ENCODE measurements around the gene TIGD3. TPM values are rescaled to one million over a fixed set of nuclear protein-coding genes. Genes with fewer than 3 reads are reported as not detected.
"Not testable (repeated sequence)": the region's sequence is repeated elsewhere in the genome, so short reads cannot be mapped to it uniquely, and the experiment has no call there.

Gene TIGD3
- total RNA-seq, 2 experiments from 2014 or later: 0.58 to 1.1 TPM

DNA sequence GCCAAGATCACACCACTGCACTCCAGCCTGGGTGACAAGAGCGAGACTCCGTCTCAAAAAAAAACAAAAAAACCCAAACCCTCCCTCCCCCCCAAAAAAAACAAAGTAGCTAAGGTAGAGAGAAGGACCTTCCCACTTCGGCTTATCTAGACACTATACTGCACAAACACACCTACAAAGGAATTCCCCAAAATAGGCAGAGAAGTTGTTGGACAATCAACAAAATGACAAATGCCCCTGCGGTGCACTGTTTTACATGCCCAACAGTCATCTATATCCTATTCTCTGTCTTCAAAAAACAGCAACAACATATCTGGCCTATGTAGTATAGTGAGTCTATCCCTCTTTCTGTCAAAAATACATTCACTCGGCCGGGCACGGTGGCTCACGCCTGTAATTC, 27.5 kb upstream of the TIGD3 start:
- Mint-ChIP-seq H3K27ac (no peak overlapping the region), H3K27me3 (peaks cover 2% of the 10 kb centered on the region), H3K36me3 (ENCODE audit: low read depth) (no peaks in the 10 kb centered on the region), H3K4me3 (no peak overlapping the region), H3K4me1 (peaks cover 7% of the 10 kb centered on the region), H3K9me3 (ENCODE audit: low read depth) (no peaks in the 10 kb centered on the region)
- CTCF ChIA-PET: interaction anchor here (0.6 to 5.7 kb wide), 8 partner anchors 11 to 372 kb away, joined by 3 to 86 read pairs (median 4); partner anchors contain the start of genes CDC42EP2 and SIPA1
- DNase-seq: no peak
- POLR2A ChIA-PET: interaction anchor here (0.6 kb wide), 1 partner anchor 61 kb away, joined by 7 read pairs; no protein-coding TSS in a partner anchor
- no peak for ATAC-seq
- intact Hi-C loops (cut with DNase I, micrococcal nuclease): no loop called here

DNA sequence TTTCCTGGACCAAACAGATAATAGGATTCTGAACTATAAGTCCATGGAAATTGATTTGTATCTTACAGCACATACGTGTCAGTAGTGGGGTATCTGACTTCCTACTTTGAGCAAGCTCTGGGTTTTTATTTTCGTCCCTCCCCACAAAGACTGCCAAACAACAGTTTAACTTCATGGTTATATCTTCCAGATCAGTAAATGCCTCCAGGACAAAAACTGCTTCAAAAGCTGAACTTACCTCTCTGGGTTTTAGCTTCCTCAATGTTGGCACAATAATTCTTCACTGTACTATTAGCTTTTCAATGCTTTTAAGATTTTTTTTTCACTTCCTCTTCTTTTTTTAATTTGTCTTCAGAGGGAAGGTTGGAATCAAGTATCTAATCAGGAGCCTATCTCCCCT, 25.1 kb upstream of the TIGD3 start:
- Mint-ChIP-seq H3K4me3 (no peak overlapping the region), H3K9me3 (ENCODE audit: low read depth) (no peaks in the 10 kb centered on the region), H3K36me3 (ENCODE audit: low read depth) (peaks cover 2% of the 10 kb centered on the region), H3K27me3 (no peaks in the 10 kb centered on the region), H3K4me1 (peaks cover 7% of the 10 kb centered on the region), H3K27ac (no peak overlapping the region)
- POLR2A ChIA-PET: interaction anchor here (1.0 to 1.2 kb wide), 3 partner anchors 13 to 169 kb away, joined by 3 to 5 read pairs (median 5); partner anchors contain the start of genes MALAT1 and POLA2
- ATAC-seq (no peak), DNase-seq (no peak)
- intact Hi-C loops (cut with DNase I, micrococcal nuclease): no loop called here
- CTCF ChIA-PET: interaction anchor here (0.6 to 6.4 kb wide), 46 partner anchors 9 to 498 kb away, joined by 3 to 86 read pairs (median 6); partner anchors contain the start of genes CDC42EP2, FRMD8 and POLA2

DNA sequence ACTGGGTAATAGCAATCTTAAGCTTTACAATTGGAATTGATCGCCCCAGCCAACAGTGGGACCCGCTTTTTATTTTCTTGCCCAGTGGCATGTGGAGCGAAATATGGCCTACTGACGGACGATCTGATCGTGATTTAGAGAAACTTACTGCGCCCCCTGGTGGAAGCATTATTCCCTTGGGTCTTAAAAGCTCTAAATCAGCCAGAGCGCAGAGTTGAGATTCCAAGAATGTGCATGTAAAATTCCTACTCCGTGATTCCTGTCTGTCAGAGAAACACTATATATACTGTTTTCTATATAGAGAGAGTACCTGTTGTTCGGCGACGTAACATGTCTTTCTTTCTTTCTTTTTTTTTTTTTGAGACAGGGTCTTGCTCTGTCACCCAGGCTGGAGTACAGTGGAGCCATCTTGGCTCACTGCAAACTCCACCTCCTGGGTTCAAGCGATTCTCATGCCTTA, 24.6 kb upstream of the TIGD3 start:
- Mint-ChIP-seq H3K4me1 (peaks cover 12% of the 10 kb centered on the region), H3K27ac (no peak overlapping the region), H3K27me3 (no peaks in the 10 kb centered on the region), H3K9me3 (ENCODE audit: low read depth) (no peaks in the 10 kb centered on the region), H3K4me3 (no peak overlapping the region), H3K36me3 (ENCODE audit: low read depth) (peaks cover 6% of the 10 kb centered on the region)
- intact Hi-C loops (cut with DNase I, micrococcal nuclease): loop anchor here in 1 of 2 experiments (1.0 kb wide), 3 partner anchors 55 to 125 kb away; no protein-coding TSS in a partner anchor
- CTCF ChIA-PET: interaction anchor here (0.6 to 6.4 kb wide), 49 partner anchors 9 to 723 kb away, joined by 3 to 86 read pairs (median 6); partner anchors contain the start of genes CDC42EP2 and POLA2
- ATAC-seq (peak; percentile 35), DNase-seq (peak; percentile 92)
- POLR2A ChIA-PET: interaction anchor here (1.0 to 1.2 kb wide), 3 partner anchors 14 to 169 kb away, joined by 3 to 5 read pairs (median 5); partner anchors contain the start of genes MALAT1 and POLA2

DNA sequence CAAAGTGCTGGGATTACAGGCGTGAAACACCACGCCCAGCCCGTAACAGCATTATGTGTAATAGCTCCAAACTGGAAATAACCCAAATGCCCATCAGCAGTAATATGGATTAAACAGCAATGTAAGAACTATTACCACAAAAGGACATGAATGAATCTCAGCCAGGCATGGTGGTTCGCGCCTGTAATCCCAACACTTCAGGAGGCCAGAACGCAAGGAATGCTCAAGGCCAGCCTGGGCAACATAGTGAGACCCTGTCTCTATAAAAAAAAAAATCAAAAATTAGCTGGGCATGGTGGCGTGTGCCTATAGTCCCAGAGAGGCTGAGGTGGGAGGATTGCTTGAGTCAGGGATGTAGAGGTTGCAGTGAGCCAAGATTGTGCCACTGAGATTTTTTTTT, 24.0 kb upstream of the TIGD3 start:
- intact Hi-C loops (cut with DNase I, micrococcal nuclease): loop anchor here in 1 of 2 experiments (1.0 kb wide), 3 partner anchors 55 to 125 kb away; no protein-coding TSS in a partner anchor
- no peaks in the 10 kb centered on the region for H3K9me3 Mint-ChIP-seq (ENCODE audit: low read depth)
- H3K4me1 Mint-ChIP-seq: peaks cover 18% of the 10 kb centered on the region
- CTCF ChIA-PET: interaction anchor here (0.6 to 6.4 kb wide), 42 partner anchors 9 to 722 kb away, joined by 3 to 86 read pairs (median 6); partner anchors contain the start of genes CDC42EP2 and POLA2
- H3K27me3 Mint-ChIP-seq: no peaks in the 10 kb centered on the region
- POLR2A ChIA-PET: interaction anchor here (0.6 to 1.2 kb wide), 4 partner anchors 14 to 168 kb away, joined by 3 to 5 read pairs (median 4); partner anchors contain the start of genes MALAT1 and POLA2
- ATAC-seq (no peak), DNase-seq (no peak)
- peaks cover 11% of the 10 kb centered on the region for H3K36me3 Mint-ChIP-seq (ENCODE audit: low read depth)
- no peak overlapping the region for H3K27ac Mint-ChIP-seq
- no peak overlapping the region for H3K4me3 Mint-ChIP-seq

DNA sequence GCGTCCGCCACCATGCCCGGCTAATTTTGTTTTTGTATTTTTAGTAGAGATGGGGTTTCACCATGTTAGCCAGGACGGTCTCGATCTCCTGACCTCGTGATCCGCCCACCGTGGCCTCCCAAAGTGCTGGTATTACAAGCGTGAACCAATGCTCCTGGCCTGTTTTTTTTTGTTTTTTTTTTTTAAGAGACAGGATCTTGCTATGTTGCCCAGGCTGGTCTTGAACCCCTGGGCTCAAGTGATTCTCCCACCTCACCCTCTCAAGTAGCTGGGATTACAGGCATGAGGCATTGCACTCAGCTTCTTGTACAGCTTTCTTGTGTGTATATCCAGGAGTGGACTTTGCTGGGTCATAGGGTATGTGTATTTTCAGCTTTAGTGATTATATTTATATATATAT, 22.0 kb upstream of the TIGD3 start:
- intact Hi-C loops (cut with DNase I, micrococcal nuclease); ATAC-seq: not testable (repeated sequence)

DNA sequence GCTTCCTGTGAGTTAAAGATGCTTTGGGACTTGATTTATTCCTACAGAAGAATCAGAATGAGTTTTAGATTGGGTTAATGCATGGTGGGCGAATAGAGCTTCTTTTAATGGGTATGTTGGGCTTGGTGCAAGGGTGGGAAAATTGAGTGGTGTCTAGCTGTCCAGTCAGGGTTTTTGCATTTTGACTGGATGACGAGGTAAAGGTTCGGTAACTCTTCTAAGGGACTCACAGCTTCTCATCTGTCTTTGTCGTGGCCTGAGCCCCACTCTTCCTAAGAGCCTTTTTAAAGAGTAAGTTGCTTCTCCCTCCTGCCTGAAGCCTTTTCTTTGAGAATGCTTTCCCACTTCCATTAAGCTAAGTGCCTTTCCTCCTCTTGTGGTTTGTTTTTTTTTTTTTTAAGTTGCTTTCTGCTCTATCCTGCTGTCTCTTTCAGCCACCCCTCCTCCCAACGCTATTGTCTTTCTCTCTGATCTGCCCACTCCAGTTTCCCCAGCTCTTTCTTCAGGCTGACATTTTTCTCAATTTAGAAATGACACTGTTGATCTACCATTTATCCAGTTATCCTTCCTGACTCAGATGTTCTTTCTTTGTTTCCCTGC, 19.8 kb upstream of the TIGD3 start:
- Mint-ChIP-seq H3K4me1 (peaks cover 34% of the 10 kb centered on the region), H3K4me3 (peak overlapping the region; percentile 81), H3K27me3 (no peaks in the 10 kb centered on the region), H3K27ac (peak overlapping the region; percentile 87), H3K9me3 (ENCODE audit: low read depth) (no peaks in the 10 kb centered on the region), H3K36me3 (ENCODE audit: low read depth) (peaks cover 21% of the 10 kb centered on the region)
- DNase-seq (no peak), ATAC-seq (no peak)
- CTCF ChIA-PET: interaction anchor here (0.5 to 6.6 kb wide), 7 partner anchors 14 to 485 kb away, joined by 3 to 69 read pairs (median 4); partner anchors contain the start of gene CDC42EP2
- POLR2A ChIA-PET: interaction anchor here (0.5 to 1.8 kb wide), 6 partner anchors 14 to 172 kb away, joined by 3 to 10 read pairs (median 3); no protein-coding TSS in a partner anchor
- intact Hi-C loops (cut with DNase I, micrococcal nuclease): loop anchor here (1.0 to 2.0 kb wide), 2 partner anchors 16 to 20 kb away; partner anchors contain the start of gene TIGD3 (in 1 of the 2)

More for the DNA sequence above, 22.0 kb upstream of the TIGD3 start:
- ChIA-PET POLR2A (interaction anchor here (0.9 kb wide), 1 partner anchor 17 kb away, joined by 9 read pairs; no protein-coding TSS in a partner anchor), CTCF (interaction anchor here (0.6 to 6.6 kb wide), 20 partner anchors 9 to 256 kb away, joined by 3 to 75 read pairs (median 5); partner anchors contain the start of genes CDC42EP2 and POLA2)
- H3K4me3 Mint-ChIP-seq; H3K9me3 Mint-ChIP-seq (ENCODE audit: low read depth); H3K27me3 Mint-ChIP-seq; H3K27ac Mint-ChIP-seq; DNase-seq: not testable (repeated sequence)
- Mint-ChIP-seq H3K36me3 (ENCODE audit: low read depth) (peaks cover 14% of the 10 kb centered on the region), H3K4me1 (peaks cover 23% of the 10 kb centered on the region)

DNA sequence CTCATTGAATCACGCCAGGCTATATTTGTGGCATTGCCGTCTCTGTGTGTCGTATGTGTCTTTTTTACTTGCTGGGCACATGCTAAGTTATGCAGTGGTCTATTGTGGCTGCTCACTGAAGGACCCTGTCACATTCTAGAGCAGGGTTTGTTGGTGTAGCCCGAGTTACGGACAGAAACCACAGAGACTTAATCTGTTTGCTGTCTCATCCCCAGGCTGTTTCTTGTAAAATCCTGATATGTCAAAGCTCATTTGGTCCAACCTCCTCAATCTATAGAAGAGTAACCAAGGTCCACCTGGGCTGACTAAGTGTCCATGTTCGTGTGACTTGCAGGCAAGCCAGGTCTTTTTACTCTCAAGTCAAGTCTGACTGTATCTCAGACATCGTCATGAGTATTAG, 15.9 kb upstream of the TIGD3 start:
- Mint-ChIP-seq H3K36me3 (ENCODE audit: low read depth) (peaks cover 47% of the 10 kb centered on the region), H3K9me3 (ENCODE audit: low read depth) (no peaks in the 10 kb centered on the region), H3K4me3 (no peak overlapping the region), H3K4me1 (peaks cover 33% of the 10 kb centered on the region), H3K27ac (no peak overlapping the region), H3K27me3 (no peaks in the 10 kb centered on the region)
- POLR2A ChIA-PET: no interaction called here
- ATAC-seq (no peak), DNase-seq (no peak)
- intact Hi-C loops (cut with DNase I, micrococcal nuclease): no loop called here
- CTCF ChIA-PET: interaction anchor here (0.7 to 5.3 kb wide), 6 partner anchors 9 to 72 kb away, joined by 3 to 30 read pairs (median 6); no protein-coding TSS in a partner anchor

DNA sequence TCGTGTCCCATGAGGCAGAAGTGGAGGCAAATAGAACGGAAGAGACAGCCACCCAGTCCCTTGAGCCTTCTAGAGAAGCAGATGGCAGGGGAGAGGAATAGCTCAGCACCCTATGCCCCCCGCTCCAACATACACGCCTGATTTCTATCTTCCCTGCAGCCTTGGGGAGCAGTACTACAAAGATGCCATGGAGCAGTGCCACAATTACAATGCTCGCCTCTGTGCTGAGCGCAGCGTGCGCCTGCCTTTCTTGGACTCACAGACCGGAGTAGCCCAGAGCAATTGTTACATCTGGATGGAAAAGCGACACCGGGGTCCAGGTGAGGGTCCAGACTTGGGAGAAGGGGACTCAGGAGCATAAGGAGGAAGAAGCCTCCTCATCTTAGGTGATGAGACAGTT, 14.3 kb upstream of the TIGD3 start:
- H3K27me3 Mint-ChIP-seq: no peaks in the 10 kb centered on the region
- no peak for ATAC-seq
- ChIA-PET POLR2A (no interaction called here), CTCF (interaction anchor here (1.6 to 5.3 kb wide), 2 partner anchors 11 to 24 kb away, joined by 7 to 30 read pairs; no protein-coding TSS in a partner anchor)
- H3K4me1 Mint-ChIP-seq: peaks cover 25% of the 10 kb centered on the region
- DNase-seq: no peak
- peaks cover 50% of the 10 kb centered on the region for H3K36me3 Mint-ChIP-seq (ENCODE audit: low read depth)
- no peak overlapping the region for H3K27ac Mint-ChIP-seq
- H3K4me3 Mint-ChIP-seq: no peak overlapping the region
- intact Hi-C loops (cut with DNase I, micrococcal nuclease): no loop called here
- no peaks in the 10 kb centered on the region for H3K9me3 Mint-ChIP-seq (ENCODE audit: low read depth)

DNA sequence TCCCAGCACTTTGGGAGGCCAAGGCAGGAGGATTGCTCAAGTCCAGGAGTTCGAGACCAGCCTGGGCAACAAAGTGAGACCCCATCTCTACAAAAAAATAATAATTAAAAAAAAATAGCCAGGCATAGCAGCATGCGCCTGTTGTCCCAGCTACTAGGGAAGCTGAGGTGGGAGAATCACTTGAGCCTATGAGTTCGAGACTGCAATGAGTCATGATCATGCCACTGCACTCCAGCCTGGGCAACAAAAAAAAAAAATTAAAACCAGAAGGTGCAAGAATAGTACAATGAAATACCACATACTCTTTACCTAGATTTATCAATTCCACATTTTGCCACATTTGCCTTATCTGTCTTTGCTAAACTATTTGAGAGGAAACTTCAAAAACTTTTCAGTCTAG, 12.7 kb upstream of the TIGD3 start:
- Mint-ChIP-seq H3K36me3 (ENCODE audit: low read depth) (peaks cover 54% of the 10 kb centered on the region), H3K27ac (no peak overlapping the region), H3K9me3 (ENCODE audit: low read depth) (no peaks in the 10 kb centered on the region), H3K4me3 (no peak overlapping the region), H3K4me1 (peaks cover 20% of the 10 kb centered on the region), H3K27me3 (no peaks in the 10 kb centered on the region)
- no peak for ATAC-seq
- ChIA-PET CTCF (interaction anchor here (1.0 to 5.3 kb wide), 3 partner anchors 9 to 75 kb away, joined by 3 to 30 read pairs (median 6); no protein-coding TSS in a partner anchor), POLR2A (no interaction called here)
- intact Hi-C loops (cut with DNase I, micrococcal nuclease): no loop called here
- no peak for DNase-seq

DNA sequence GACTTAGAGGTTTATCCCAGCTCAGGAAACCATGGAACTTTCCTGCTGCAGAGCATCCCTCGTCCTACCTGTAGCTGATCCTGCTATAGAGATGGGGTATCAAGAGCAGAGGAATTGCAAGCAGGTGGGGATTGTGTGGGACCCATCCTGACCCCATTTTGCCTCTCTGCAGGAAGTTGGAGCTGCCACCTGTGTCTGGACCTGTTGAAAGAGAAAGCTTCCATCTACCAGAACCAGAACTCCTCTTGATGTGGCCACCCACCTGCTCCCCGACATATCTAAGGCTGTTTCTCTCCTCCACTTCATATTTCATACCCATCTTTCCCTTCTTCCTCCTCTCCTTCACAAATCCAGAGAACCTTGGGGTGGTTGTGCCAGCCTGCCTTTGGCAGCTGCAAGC, 3.0 kb upstream of the TIGD3 start:
- Mint-ChIP-seq H3K4me3 (no peak overlapping the region), H3K4me1 (peaks cover 13% of the 10 kb centered on the region), H3K36me3 (ENCODE audit: low read depth) (peaks cover 30% of the 10 kb centered on the region), H3K9me3 (ENCODE audit: low read depth) (no peaks in the 10 kb centered on the region), H3K27ac (peak overlapping the region; percentile 78), H3K27me3 (no peaks in the 10 kb centered on the region)
- intact Hi-C loops (cut with DNase I, micrococcal nuclease): loop anchor here in 1 of 2 experiments (2.0 kb wide), 1 partner anchor 17 kb away; no protein-coding TSS in a partner anchor
- no peak for ATAC-seq
- DNase-seq: no peak
- ChIA-PET CTCF (interaction anchor here (0.7 to 5.4 kb wide), 7 partner anchors 8 to 123 kb away, joined by 3 to 48 read pairs (median 3); partner anchors contain the start of gene DPF2), POLR2A (interaction anchor here (0.8 kb wide), 1 partner anchor 154 kb away, joined by 4 read pairs; no protein-coding TSS in a partner anchor)

DNA sequence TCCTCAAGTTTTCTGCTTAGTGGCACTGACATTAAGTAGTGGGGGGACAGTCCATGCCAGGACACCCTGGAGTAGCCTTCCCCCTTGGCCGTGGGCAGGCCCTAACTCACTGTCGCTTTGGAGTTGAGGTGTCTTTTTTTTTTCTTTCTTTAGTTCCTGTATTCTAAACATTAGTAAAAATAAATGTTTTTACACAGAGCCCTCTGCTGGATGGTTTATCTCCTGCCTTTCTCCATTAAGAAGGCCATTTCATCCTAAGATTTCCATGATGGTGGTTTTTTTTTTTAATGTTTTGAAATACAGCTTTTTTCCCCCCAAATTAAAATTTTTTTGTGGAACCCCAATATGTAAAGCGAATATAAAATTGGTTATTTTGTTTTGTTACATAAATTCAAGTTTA, 1.8 kb upstream of the TIGD3 start:
- no peak for DNase-seq
- ChIA-PET CTCF (interaction anchor here (0.6 to 5.4 kb wide), 6 partner anchors 9 to 554 kb away, joined by 3 to 48 read pairs (median 3); partner anchors contain the start of gene DPF2), POLR2A (interaction anchor here (0.7 kb wide), 1 partner anchor 34 kb away, joined by 3 read pairs; the partner anchor contains the start of gene FRMD8)
- ATAC-seq: no peak
- Mint-ChIP-seq H3K36me3 (ENCODE audit: low read depth) (peaks cover 27% of the 10 kb centered on the region), H3K4me1 (peaks cover 13% of the 10 kb centered on the region), H3K4me3 (no peak overlapping the region), H3K9me3 (ENCODE audit: low read depth) (no peaks in the 10 kb centered on the region), H3K27me3 (no peaks in the 10 kb centered on the region), H3K27ac (no peak overlapping the region)
- intact Hi-C loops (cut with DNase I, micrococcal nuclease): no loop called here
